ENCODE measurements around the gene NUF2. TPM values are rescaled to one million over a fixed set of nuclear protein-coding genes. Genes with fewer than 3 reads are reported as not detected.

The NUF2 gene
- total RNA-seq, 3 donors from 2014 or later = 1.0 to 8.0 (median 2.3) TPM

GRCh38 chr1:163378554-163378953 is 56.8 kb downstream of the NUF2 start:
- H3K36me3 ChIP-seq (ENCODE audit: low read depth) = no peaks in the 10 kb centered on the region
- no peak for ATAC-seq
- intact Hi-C loops (cut with DNase I, micrococcal nuclease) = no loop called here

GRCh38 chr1:163379801-163380200 is 58.0 kb downstream of the NUF2 start:
- no peak for TF ChIP-seq CTCF (IDR thresholded peaks at IDR 0.05)
- DNase-seq (no peak), ATAC-seq (no peak)
- intact Hi-C loops (cut with DNase I, micrococcal nuclease) = no loop called here
- Histone ChIP-seq H3K4me3 (no peak overlapping the region), H3K4me1 (ENCODE audit: low read depth) (peaks cover 11% of the 10 kb centered on the region), H3K9me3 (no peaks in the 10 kb centered on the region), H3K36me3 (ENCODE audit: low read depth) (no peaks in the 10 kb centered on the region)

More at GRCh38 chr1:163378554-163378953, 56.8 kb downstream of the NUF2 start:
- Histone ChIP-seq H3K9me3 (no peaks in the 10 kb centered on the region), H3K4me1 (ENCODE audit: low read depth) (peaks cover 11% of the 10 kb centered on the region), H3K4me3 (no peak overlapping the region)
- no peak for DNase-seq
- no peak for TF ChIP-seq CTCF (IDR thresholded peaks at IDR 0.05)

- Histone ChIP-seq H3K9me3 (no peaks in the 10 kb centered on the region), H3K4me1 (ENCODE audit: low read depth) (peaks cover 11% of the 10 kb centered on the region), H3K36me3 (ENCODE audit: low read depth) (no peaks in the 10 kb centered on the region), H3K4me3 (no peak overlapping the region)
- TF ChIP-seq CTCF (IDR thresholded peaks at IDR 0.05) = no peak
- peak; percentile 48 for ATAC-seq
- peak in 1 of 3 donors; percentile 23 for DNase-seq
- intact Hi-C loops (cut with DNase I, micrococcal nuclease) = no loop called here
Observed at GRCh38 chr1:163381487-163382184, 59.9 kb downstream of the NUF2 start.

- no peak for DNase-seq
- Histone ChIP-seq H3K36me3 (ENCODE audit: low read depth) (no peaks in the 10 kb centered on the region), H3K4me3 (no peak overlapping the region), H3K9me3 (no peaks in the 10 kb centered on the region), H3K4me1 (ENCODE audit: low read depth) (peaks cover 11% of the 10 kb centered on the region)
- no peak for ATAC-seq
- no peak for TF ChIP-seq CTCF (IDR thresholded peaks at IDR 0.05)
- intact Hi-C loops (cut with DNase I, micrococcal nuclease) = no loop called here
Observed at GRCh38 chr1:163382395-163382794, 60.6 kb downstream of the NUF2 start.

GRCh38 chr1:163387146-163387545 is 65.4 kb downstream of the NUF2 start:
- TF ChIP-seq CTCF (IDR thresholded peaks at IDR 0.05) = no peak
- no peak for ATAC-seq

More at GRCh38 chr1:163387146-163387545, 65.4 kb downstream of the NUF2 start:
- Histone ChIP-seq H3K36me3 (ENCODE audit: low read depth) (no peaks in the 10 kb centered on the region), H3K9me3 (no peaks in the 10 kb centered on the region), H3K4me1 (ENCODE audit: low read depth) (peaks cover 1% of the 10 kb centered on the region), H3K4me3 (no peak overlapping the region)
- no peak for DNase-seq
- intact Hi-C loops (cut with DNase I, micrococcal nuclease) = no loop called here

All from mucosa of descending colon (tissue), 3 donors.